ENCODE results near the gene SLC29A4.

Gene SLC29A4

GRCh38 chr7:5334671-5335070 lies 51.9 kb downstream of the SLC29A4 start:
- H3K4me1 ChIP-seq (ENCODE audit: low read length): peaks cover 17% of the 10 kb centered on the region
- DNase-seq: no peak
- TF ChIP-seq EZH2phosphoT487 (IDR thresholded peaks at IDR 0.05; ENCODE audit: low read length) (no peak), EZH2 (optimal IDR thresholded peaks at IDR 0.05; ENCODE audit: low read depth, low read length) (no peak), CTCF (IDR thresholded peaks at IDR 0.05; ENCODE audit: low read length) (no peak)
- no peaks in the 10 kb centered on the region for H3K9me2 ChIP-seq (replicated peaks; ENCODE audit: insufficient read depth, low read length)
- no peaks in the 10 kb centered on the region; the same call in 1 of the 2 replicates for H3K36me3 ChIP-seq (replicated peaks; ENCODE audit: insufficient read depth, low read length)
- H3K4me2 ChIP-seq (ENCODE audit: low read depth, low read length): no peak overlapping the region
- no peaks in the 10 kb centered on the region for H3K79me2 ChIP-seq (ENCODE audit: low read length)
- no peak overlapping the region for H3K9ac ChIP-seq (ENCODE audit: low read length)
- no peaks in the 10 kb centered on the region for H3K27me3 ChIP-seq (replicated peaks; ENCODE audit: insufficient read depth, low read length)
- H2AFZ ChIP-seq (ENCODE audit: low read length): no peak overlapping the region
- no peaks in the 10 kb centered on the region for H3K9me3 ChIP-seq (replicated peaks; ENCODE audit: insufficient read depth, low read length)
- H3K4me3 ChIP-seq (ENCODE audit: low read length): no peak overlapping the region
- peaks cover 8% of the 10 kb centered on the region for H3F3A ChIP-seq (ENCODE audit: insufficient read depth, low read length)
- peaks cover 21% of the 10 kb centered on the region for H4K20me1 ChIP-seq (ENCODE audit: insufficient read depth, low read length)
- no peak overlapping the region for H3K27ac ChIP-seq (ENCODE audit: low read length)

- no peak overlapping the region for H3K9ac ChIP-seq (ENCODE audit: low read length)
- no peaks in the 10 kb centered on the region for H3K9me2 ChIP-seq (replicated peaks; ENCODE audit: insufficient read depth, low read length)
- no peaks in the 10 kb centered on the region; the same call in 1 of the 2 replicates for H3K36me3 ChIP-seq (replicated peaks; ENCODE audit: insufficient read depth, low read length)
- peaks cover 6% of the 10 kb centered on the region for H4K20me1 ChIP-seq (ENCODE audit: insufficient read depth, low read length)
- no peak overlapping the region for H3K27ac ChIP-seq (ENCODE audit: low read length)
- TF ChIP-seq EZH2phosphoT487 (IDR thresholded peaks at IDR 0.05; ENCODE audit: low read length): no peak
- TF ChIP-seq CTCF (IDR thresholded peaks at IDR 0.05; ENCODE audit: low read length): no peak
- TF ChIP-seq EZH2 (optimal IDR thresholded peaks at IDR 0.05; ENCODE audit: low read depth, low read length): no peak
- no peak for DNase-seq
- no peaks in the 10 kb centered on the region for H3K79me2 ChIP-seq (ENCODE audit: low read length)
- H3K4me2 ChIP-seq (ENCODE audit: low read depth, low read length): no peak overlapping the region
- no peaks in the 10 kb centered on the region for H3K27me3 ChIP-seq (replicated peaks; ENCODE audit: insufficient read depth, low read length)
- no peaks in the 10 kb centered on the region for H3K9me3 ChIP-seq (replicated peaks; ENCODE audit: insufficient read depth, low read length)
- H2AFZ ChIP-seq (ENCODE audit: low read length): no peak overlapping the region
- no peak overlapping the region for H3K4me3 ChIP-seq (ENCODE audit: low read length)
- H3F3A ChIP-seq (ENCODE audit: insufficient read depth, low read length): peaks cover 4% of the 10 kb centered on the region; the same call in 1 of the 2 replicates
- peaks cover 4% of the 10 kb centered on the region for H3K4me1 ChIP-seq (ENCODE audit: low read length)
Observed at GRCh38 chr7:5337047-5337446, 54.3 kb downstream of the SLC29A4 start.

GRCh38 chr7:5339955-5340354 lies 57.2 kb downstream of the SLC29A4 start:
- no peak overlapping the region for H3K4me2 ChIP-seq (ENCODE audit: low read depth, low read length)
- no peak overlapping the region for H3K4me3 ChIP-seq (ENCODE audit: low read length)
- no peaks in the 10 kb centered on the region for H3K4me1 ChIP-seq (ENCODE audit: low read length)
- TF ChIP-seq EZH2phosphoT487 (IDR thresholded peaks at IDR 0.05; ENCODE audit: low read length): no peak
- no peak for TF ChIP-seq CTCF (IDR thresholded peaks at IDR 0.05; ENCODE audit: low read length)
- no peak for TF ChIP-seq EZH2 (optimal IDR thresholded peaks at IDR 0.05; ENCODE audit: low read depth, low read length)
- H3K36me3 ChIP-seq (replicated peaks; ENCODE audit: insufficient read depth, low read length): peaks cover 4% of the 10 kb centered on the region
- no peak overlapping the region for H3K9ac ChIP-seq (ENCODE audit: low read length)
- H3K9me2 ChIP-seq (replicated peaks; ENCODE audit: insufficient read depth, low read length): no peaks in the 10 kb centered on the region
- H3K9me3 ChIP-seq (replicated peaks; ENCODE audit: insufficient read depth, low read length): no peaks in the 10 kb centered on the region
- H4K20me1 ChIP-seq (ENCODE audit: insufficient read depth, low read length): no peaks in the 10 kb centered on the region
- no peaks in the 10 kb centered on the region for H3K79me2 ChIP-seq (ENCODE audit: low read length)
- no peak overlapping the region for H3K27ac ChIP-seq (ENCODE audit: low read length)
- H2AFZ ChIP-seq (ENCODE audit: low read length): no peak overlapping the region
- H3F3A ChIP-seq (ENCODE audit: insufficient read depth, low read length): no peaks in the 10 kb centered on the region
- DNase-seq: no peak
- no peaks in the 10 kb centered on the region for H3K27me3 ChIP-seq (replicated peaks; ENCODE audit: insufficient read depth, low read length)

All from MM.1S (cell line).